HCT116 (cell line): ENCODE data around the gene FAXC. TPM values are rescaled to one million over a fixed set of nuclear protein-coding genes. Genes with fewer than 3 reads are reported as not detected.

Experiments used
- ATAC-seq: fragments of 200-7000 bp; cut with Tn5 transposase; 2 replicates; pipeline ENCODE4 v1.9.1; 2020; ENCODE audit warnings: mild to moderate bottlenecking, moderate library complexity
- BruUV-seq: library from RNA; stranded (reverse); fragments of 400-500 nt; replicated peaks from 2 replicates; lab custom pipeline; 2021; lab: Mats Ljungman, UMichigan
- CTCF ChIA-PET: fragments of 300-600 bp; sonication (Branson Sonifier 250); formaldehyde crosslinking; loops from one replicate; lab custom pipeline; 2021; ENCODE audit warnings: antibody characterized with exemption; lab: Charles Lee
- POLR2A ChIA-PET: fragments of 300-600, 350-600 bp; sonication (Branson Sonifier 250); formaldehyde crosslinking; loops from one replicate; lab custom pipeline; 2021; ENCODE audit warnings: antibody characterized with exemption; lab: Charles Lee
- RAD21 ChIA-PET, 2 experiments: fragments of 300-600 bp; sonication (Branson Sonifier 250); formaldehyde crosslinking; loops; one replicate each; lab custom pipeline; 2023; ENCODE audit warnings: low total read pairs in 2 of 2; ENCODE audit not compliant: uncharacterized antibody in 2 of 2, unreplicated experiment in 2 of 2, low non-redundant PET in 1 of 2; lab: Charles Lee
- DNase-seq: peaks from one replicate; pipeline ENCODE4 v3.0.0-alpha.2; 2010; ENCODE audit warnings: low read depth, low spot score
- H2AFZ ChIP-seq: fragments of 200-600 bp; shearing (Covaris generic), sonication (generic); 2 replicates; pipeline ENCODE4 v1.6.1; 2017; ENCODE audit warnings: low read depth, mixed run types, mixed read lengths, antibody characterized with exemption, low read length; ENCODE audit not compliant: poor library complexity, severe bottlenecking
- H3K27ac ChIP-seq: 2 replicates; pipeline ENCODE4 v1.5.1; 2012; ENCODE audit warnings: low read depth, low read length
- H3K27me3 ChIP-seq: fragments of 200-600 bp; sonication (generic); 2 replicates; pipeline ENCODE4 v1.6.1; 2016; ENCODE audit warnings: mixed run types, low read length, mixed read lengths; ENCODE audit not compliant: insufficient read depth
- H3K36me3 ChIP-seq, 2 experiments: fragments of 200-500 bp in 1 of 2; fragments of 200-600 bp in 1 of 2; sonication (Bioruptor generic) in 1 of 2; sonication (generic) in 1 of 2; 2 replicates each; pipeline versions ENCODE4 v1.5.1 to v1.6.1; 2014 to 2016; ENCODE audit warnings: low read length in 2 of 2, inconsistent platforms in 1 of 2, mixed read lengths in 1 of 2, mixed run types in 1 of 2; ENCODE audit not compliant: insufficient read depth in 2 of 2, control insufficient read depth in 1 of 2
- H3K4me1 ChIP-seq, 2 experiments: fragments of 200-600 bp in 1 of 2; sonication (generic) in 1 of 2; 2 replicates each; pipeline versions ENCODE4 v1.5.1 to v1.6.1; 2012 to 2017; ENCODE audit warnings: low read length in 2 of 2, inconsistent platforms in 1 of 2, mild to moderate bottlenecking in 1 of 2, mixed read lengths in 1 of 2, mixed run types in 1 of 2, moderate library complexity in 1 of 2; ENCODE audit not compliant: insufficient read depth in 2 of 2, control insufficient read depth in 1 of 2
- H3K4me2 ChIP-seq: fragments of 200-600 bp; sonication (generic); 2 replicates; pipeline ENCODE4 v1.6.1; 2017; ENCODE audit warnings: mixed run types, low read length, mixed read lengths
- H3K4me3 ChIP-seq, 2 experiments: fragments of 200-600 bp in 1 of 2; sonication (generic) in 1 of 2; replicated peaks in 1 of 2; 2 replicates each; pipeline ENCODE4 v1.5.1; 2011 to 2016; ENCODE audit warnings: low read length in 2 of 2, control low read depth in 1 of 2, low read depth in 1 of 2, mild to moderate bottlenecking in 1 of 2, mixed read lengths in 1 of 2, mixed run types in 1 of 2
- H3K79me2 ChIP-seq: fragments of 200-600 bp; sonication (generic); 2 replicates; pipeline ENCODE4 v1.6.1; 2017; ENCODE audit warnings: mild to moderate bottlenecking, mixed run types, low read length, moderate library complexity, mixed read lengths; ENCODE audit not compliant: insufficient read depth
- H3K9ac ChIP-seq: fragments of 200-600 bp; sonication (generic); 2 replicates; pipeline ENCODE4 v1.6.1; 2016; ENCODE audit warnings: low read length, mixed read lengths
- H3K9me2 ChIP-seq: fragments of 200-600 bp; sonication (generic), shearing (Covaris generic); 2 replicates; pipeline ENCODE4 v1.6.1; 2017; ENCODE audit warnings: mixed run types, mild to moderate bottlenecking, moderate library complexity; ENCODE audit not compliant: insufficient read depth
- H3K9me3 ChIP-seq, 2 experiments: fragments of 200-500 bp in 1 of 2; fragments of 200-600 bp in 1 of 2; sonication (Bioruptor generic) in 1 of 2; sonication (generic) in 1 of 2; 2 replicates each; pipeline ENCODE4 v1.6.1; 2014 to 2017; ENCODE audit warnings: low read length in 2 of 2, mixed read lengths in 2 of 2, inconsistent platforms in 1 of 2, low read depth in 1 of 2, mild to moderate bottlenecking in 1 of 2, mixed run types in 1 of 2, moderate library complexity in 1 of 2; ENCODE audit not compliant: control insufficient read depth in 1 of 2, insufficient read depth in 1 of 2
- H4K20me1 ChIP-seq: fragments of 200-600 bp; sonication (generic), shearing (Covaris generic); 2 replicates; pipeline ENCODE4 v1.6.1; 2017; ENCODE audit warnings: mixed run types, mild to moderate bottlenecking, moderate library complexity; ENCODE audit not compliant: insufficient read depth
- CBX3 ChIP-seq: IDR thresholded peaks from 2 replicates; pipeline ENCODE4 v1.6.1; 2012; ENCODE audit warnings: low read depth
- CEBPB ChIP-seq: IDR thresholded peaks from 2 replicates; pipeline ENCODE4 v1.6.1; 2012; ENCODE audit warnings: low read depth
- EGR1 ChIP-seq: IDR thresholded peaks from 2 replicates; pipeline ENCODE4 v1.6.1; 2012; ENCODE audit warnings: low read depth
- ELF1 ChIP-seq: IDR thresholded peaks from 2 replicates; pipeline ENCODE4 v1.6.1; 2012; ENCODE audit warnings: low read depth, borderline replicate concordance
- EZH2phosphoT487 ChIP-seq: fragments of 200-600 bp; IDR thresholded peaks from 2 replicates; pipeline ENCODE4 v1.6.1; 2018; ENCODE audit warnings: antibody characterized with exemption, borderline replicate concordance
- FOSL1 ChIP-seq: IDR thresholded peaks from 2 replicates; pipeline ENCODE4 v1.6.1; 2012; ENCODE audit warnings: low read depth
- POLR2AphosphoS5 ChIP-seq: IDR thresholded peaks from 2 replicates; pipeline ENCODE4 v1.6.1; 2011; ENCODE audit warnings: mild to moderate bottlenecking, low read depth, low read length, moderate library complexity
- SP1 ChIP-seq: IDR thresholded peaks from 2 replicates; pipeline ENCODE4 v1.6.1; 2012; ENCODE audit warnings: low read depth
- ZFX ChIP-seq: fragments of 450-650 bp; IDR thresholded peaks from 2 replicates; pipeline ENCODE4 v1.6.1; 2017
- ZNF274 ChIP-seq: fragments of 200-500 bp; sonication (Bioruptor generic); IDR thresholded peaks from 2 replicates; pipeline ENCODE4 v1.6.1; 2014; ENCODE audit warnings: mild to moderate bottlenecking, low read depth, low read length, inconsistent platforms
- intact Hi-C: fragments of 100-400 bp; cut with micrococcal nuclease; formaldehyde crosslinking; loops from 2 replicates; pipeline ENCODE4 v1.10.0; 2022
- total RNA-seq: library from RNA; stranded (reverse); gene quantifications from one replicate; pipeline ENCODE4 v1.2.1, GENCODE V29; 2021; ENCODE audit not compliant: unreplicated experiment
- TF ChIP-seq, protein P1 (sequence below): IDR thresholded peaks from 2 replicates; pipeline ENCODE4 v1.6.1; 2012; ENCODE audit warnings: low read depth
- TF ChIP-seq, protein P2 (sequence below): IDR thresholded peaks from 2 replicates; pipeline ENCODE4 v1.6.1; 2012
- TF ChIP-seq, protein P3 (sequence below), 3 experiments: fragments of 200-600 bp in 1 of 3; sonication (generic) in 1 of 3; IDR thresholded peaks in 2 of 3; conservative IDR thresholded peaks in 1 of 3; 2 replicates each; pipeline ENCODE4 v1.5.1; 2012 to 2017; ENCODE audit warnings: low read depth in 2 of 3, low read length in 2 of 3, antibody characterized with exemption in 1 of 3, borderline replicate concordance in 1 of 3, control low read depth in 1 of 3, mild to moderate bottlenecking in 1 of 3, mixed read lengths in 1 of 3, mixed run types in 1 of 3, moderate library complexity in 1 of 3; ENCODE audit not compliant: insufficient read depth in 1 of 3

Gene FAXC
- total RNA-seq, 1 experiment from 2014 or later: 4.7 TPM

DNA sequence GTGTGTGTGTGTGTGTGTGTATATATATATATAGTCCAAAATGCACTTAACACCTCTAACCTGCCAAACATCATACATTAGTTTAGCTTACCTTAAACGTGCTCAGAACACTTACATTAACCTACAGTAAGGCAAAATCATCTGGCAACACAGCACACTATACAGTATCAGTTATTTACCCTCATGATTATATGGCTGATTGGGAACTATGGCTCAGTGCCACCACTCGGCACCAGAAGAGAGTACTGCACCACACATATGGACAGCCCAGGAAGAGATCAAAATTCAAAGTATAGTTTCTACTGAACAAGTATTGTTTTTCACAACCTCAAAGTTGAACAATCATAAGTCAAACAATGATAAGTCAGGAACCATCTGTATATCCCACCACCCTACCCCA lies 59.8 kb downstream of the FAXC start:
- H3K4me1 ChIP-seq: no peaks in the 10 kb centered on the region
- H3K9me2 ChIP-seq: no peaks in the 10 kb centered on the region
- POLR2A ChIA-PET: no interaction called here
- H4K20me1 ChIP-seq: no peaks in the 10 kb centered on the region
- no peaks in the 10 kb centered on the region for H3K9me3 ChIP-seq
- ATAC-seq (no peak), DNase-seq (no peak)
- CTCF ChIA-PET: interaction anchor here (1.4 kb wide), 1 partner anchor 41 kb away, joined by 3 read pairs; no protein-coding TSS in a partner anchor
- RAD21 ChIA-PET: no interaction called here
- H3K4me2 ChIP-seq: no peak overlapping the region
- H3K27me3 ChIP-seq: no peaks in the 10 kb centered on the region
- no TSS peak for BruUV-seq
- no peak overlapping the region for H2AFZ ChIP-seq
- H3K9ac ChIP-seq: no peak overlapping the region
- no peak overlapping the region for H3K27ac ChIP-seq
- no peaks in the 10 kb centered on the region for H3K79me2 ChIP-seq
- intact Hi-C loops: no loop called here
- no peaks in the 10 kb centered on the region for H3K36me3 ChIP-seq
- H3K4me3 ChIP-seq: no peak overlapping the region
- TF ChIP-seq ZNF274 (no peak), POLR2AphosphoS5 (no peak), CEBPB (no peak), ELF1 (no peak), EZH2phosphoT487 (no peak)

DNA sequence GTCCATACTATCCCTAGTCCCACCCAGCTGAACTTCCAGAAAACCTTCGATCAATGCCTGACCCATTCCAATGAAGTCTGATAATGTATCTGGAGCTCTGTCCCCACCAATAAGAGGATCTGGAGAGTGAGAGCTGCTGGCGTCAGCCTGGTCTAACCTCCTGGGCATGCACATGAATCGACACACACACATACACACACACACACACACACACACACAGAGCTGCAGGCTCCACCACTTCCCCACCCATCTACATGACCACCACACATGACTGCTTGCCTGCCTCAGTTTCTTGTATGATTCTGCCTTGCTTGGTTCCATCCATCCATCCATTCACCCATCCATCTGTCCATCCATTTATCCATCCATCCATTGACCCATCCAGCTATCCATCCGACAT lies 60.8 kb downstream of the FAXC start:
- ChIA-PET POLR2A (no interaction called here), CTCF (interaction anchor here (1.4 kb wide), 1 partner anchor 42 kb away, joined by 3 read pairs; no protein-coding TSS in a partner anchor), RAD21 (no interaction called here)
- Histone ChIP-seq H3K9me2 (no peaks in the 10 kb centered on the region), H3K79me2 (no peaks in the 10 kb centered on the region), H4K20me1 (no peaks in the 10 kb centered on the region), H3K9ac (no peak overlapping the region), H3K9me3 (no peaks in the 10 kb centered on the region), H3K4me3 (no peak overlapping the region), H3K4me1 (no peaks in the 10 kb centered on the region), H3K36me3 (no peaks in the 10 kb centered on the region), H3K27me3 (no peaks in the 10 kb centered on the region), H3K4me2 (no peak overlapping the region), H2AFZ (no peak overlapping the region), H3K27ac (no peak overlapping the region)
- no TSS peak for BruUV-seq
- DNase-seq (no peak), ATAC-seq (no peak)
- TF ChIP-seq FOSL1: no peak
- TF ChIP-seq, protein P1, sequence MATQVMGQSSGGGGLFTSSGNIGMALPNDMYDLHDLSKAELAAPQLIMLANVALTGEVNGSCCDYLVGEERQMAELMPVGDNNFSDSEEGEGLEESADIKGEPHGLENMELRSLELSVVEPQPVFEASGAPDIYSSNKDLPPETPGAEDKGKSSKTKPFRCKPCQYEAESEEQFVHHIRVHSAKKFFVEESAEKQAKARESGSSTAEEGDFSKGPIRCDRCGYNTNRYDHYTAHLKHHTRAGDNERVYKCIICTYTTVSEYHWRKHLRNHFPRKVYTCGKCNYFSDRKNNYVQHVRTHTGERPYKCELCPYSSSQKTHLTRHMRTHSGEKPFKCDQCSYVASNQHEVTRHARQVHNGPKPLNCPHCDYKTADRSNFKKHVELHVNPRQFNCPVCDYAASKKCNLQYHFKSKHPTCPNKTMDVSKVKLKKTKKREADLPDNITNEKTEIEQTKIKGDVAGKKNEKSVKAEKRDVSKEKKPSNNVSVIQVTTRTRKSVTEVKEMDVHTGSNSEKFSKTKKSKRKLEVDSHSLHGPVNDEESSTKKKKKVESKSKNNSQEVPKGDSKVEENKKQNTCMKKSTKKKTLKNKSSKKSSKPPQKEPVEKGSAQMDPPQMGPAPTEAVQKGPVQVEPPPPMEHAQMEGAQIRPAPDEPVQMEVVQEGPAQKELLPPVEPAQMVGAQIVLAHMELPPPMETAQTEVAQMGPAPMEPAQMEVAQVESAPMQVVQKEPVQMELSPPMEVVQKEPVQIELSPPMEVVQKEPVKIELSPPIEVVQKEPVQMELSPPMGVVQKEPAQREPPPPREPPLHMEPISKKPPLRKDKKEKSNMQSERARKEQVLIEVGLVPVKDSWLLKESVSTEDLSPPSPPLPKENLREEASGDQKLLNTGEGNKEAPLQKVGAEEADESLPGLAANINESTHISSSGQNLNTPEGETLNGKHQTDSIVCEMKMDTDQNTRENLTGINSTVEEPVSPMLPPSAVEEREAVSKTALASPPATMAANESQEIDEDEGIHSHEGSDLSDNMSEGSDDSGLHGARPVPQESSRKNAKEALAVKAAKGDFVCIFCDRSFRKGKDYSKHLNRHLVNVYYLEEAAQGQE: no peak
- TF ChIP-seq ZNF274: no peak
- no peak for TF ChIP-seq CBX3
- no peak for TF ChIP-seq ZFX
- no peak for TF ChIP-seq EGR1
- TF ChIP-seq, protein P2, sequence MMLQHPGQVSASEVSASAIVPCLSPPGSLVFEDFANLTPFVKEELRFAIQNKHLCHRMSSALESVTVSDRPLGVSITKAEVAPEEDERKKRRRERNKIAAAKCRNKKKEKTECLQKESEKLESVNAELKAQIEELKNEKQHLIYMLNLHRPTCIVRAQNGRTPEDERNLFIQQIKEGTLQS: no peak
- no peak for TF ChIP-seq EZH2phosphoT487
- no peak for TF ChIP-seq SP1
- TF ChIP-seq, protein P3, sequence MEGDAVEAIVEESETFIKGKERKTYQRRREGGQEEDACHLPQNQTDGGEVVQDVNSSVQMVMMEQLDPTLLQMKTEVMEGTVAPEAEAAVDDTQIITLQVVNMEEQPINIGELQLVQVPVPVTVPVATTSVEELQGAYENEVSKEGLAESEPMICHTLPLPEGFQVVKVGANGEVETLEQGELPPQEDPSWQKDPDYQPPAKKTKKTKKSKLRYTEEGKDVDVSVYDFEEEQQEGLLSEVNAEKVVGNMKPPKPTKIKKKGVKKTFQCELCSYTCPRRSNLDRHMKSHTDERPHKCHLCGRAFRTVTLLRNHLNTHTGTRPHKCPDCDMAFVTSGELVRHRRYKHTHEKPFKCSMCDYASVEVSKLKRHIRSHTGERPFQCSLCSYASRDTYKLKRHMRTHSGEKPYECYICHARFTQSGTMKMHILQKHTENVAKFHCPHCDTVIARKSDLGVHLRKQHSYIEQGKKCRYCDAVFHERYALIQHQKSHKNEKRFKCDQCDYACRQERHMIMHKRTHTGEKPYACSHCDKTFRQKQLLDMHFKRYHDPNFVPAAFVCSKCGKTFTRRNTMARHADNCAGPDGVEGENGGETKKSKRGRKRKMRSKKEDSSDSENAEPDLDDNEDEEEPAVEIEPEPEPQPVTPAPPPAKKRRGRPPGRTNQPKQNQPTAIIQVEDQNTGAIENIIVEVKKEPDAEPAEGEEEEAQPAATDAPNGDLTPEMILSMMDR (IDR thresholded peaks at IDR 0.05 in 2 of 3, conservative IDR thresholded peaks at IDR 0.05 in 1 of 3; ENCODE audit: borderline replicate concordance in 1 of 3, insufficient read depth in 1 of 3, low read depth in 2 of 3, low read length in 2 of 3): no peak
- intact Hi-C loops: no loop called here
